Measurements from ENCODE around the gene KAT2B. TPM values are rescaled to one million over a fixed set of nuclear protein-coding genes. Genes with fewer than 3 reads are reported as not detected.

Gene KAT2B
- total and polyA plus RNA-seq, 2 of the 13 experiments (the other 11 are each of a cell fraction or from before 2014, with no cell fraction given): 0.97 to 1.7 TPM

DNA sequence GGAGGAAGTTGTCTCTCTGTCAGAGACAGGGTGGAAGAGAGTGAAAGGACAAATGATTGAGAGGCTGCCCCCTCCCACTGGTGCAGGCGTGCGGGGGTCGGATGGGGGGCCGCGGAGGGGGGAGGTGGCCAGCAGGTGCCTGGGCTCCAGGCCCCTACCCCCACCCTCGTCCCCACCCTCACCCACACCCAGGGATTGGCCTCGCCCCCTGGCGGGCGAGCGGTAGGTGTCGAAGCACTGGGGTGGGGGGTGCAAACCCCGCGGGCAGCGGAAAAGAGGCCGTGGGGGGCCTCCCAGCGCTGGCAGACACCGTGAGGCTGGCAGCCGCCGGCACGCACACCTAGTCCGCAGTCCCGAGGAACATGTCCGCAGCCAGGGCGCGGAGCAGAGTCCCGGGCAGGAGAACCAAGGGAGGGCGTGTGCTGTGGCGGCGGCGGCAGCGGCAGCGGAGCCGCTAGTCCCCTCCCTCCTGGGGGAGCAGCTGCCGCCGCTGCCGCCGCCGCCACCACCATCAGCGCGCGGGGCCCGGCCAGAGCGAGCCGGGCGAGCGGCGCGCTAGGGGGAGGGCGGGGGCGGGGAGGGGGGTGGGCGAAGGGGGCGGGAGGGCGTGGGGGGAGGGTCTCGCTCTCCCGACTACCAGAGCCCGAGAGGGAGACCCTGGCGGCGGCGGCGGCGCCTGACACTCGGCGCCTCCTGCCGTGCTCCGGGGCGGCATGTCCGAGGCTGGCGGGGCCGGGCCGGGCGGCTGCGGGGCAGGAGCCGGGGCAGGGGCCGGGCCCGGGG, at the start of gene KAT2B (continued):
- TF ChIP-seq ZFP36 (IDR thresholded peaks at IDR 0.05; ENCODE audit: borderline replicate concordance, low read depth, low read length, partially characterized antibody) (no peak), HOXA3 (CRISPR knock-in tag; IDR thresholded peaks at IDR 0.05) (0 out of 2 replicates have a peak, but pooled peaks have one; percentile 46), SAP130 (CRISPR knock-in tag; IDR thresholded peaks at IDR 0.05; ENCODE audit: low read depth) (peak; percentile 72), ZNF496 (CRISPR knock-in tag; IDR thresholded peaks at IDR 0.05; ENCODE audit: insufficient replicate concordance) (no peak), TARDBP (CRISPR knock-in tag; IDR thresholded peaks at IDR 0.05) (no peak), MYC (CRISPR knock-in tag; IDR thresholded peaks at IDR 0.05; ENCODE audit: borderline replicate concordance) (peak; percentile 19; the same call in 1 of the 2 replicates), PHF8 (CRISPR knock-in tag; IDR thresholded peaks at IDR 0.05) (peak; percentile 67), ZNF274 (CRISPR knock-in tag; IDR thresholded peaks at IDR 0.05) (no peak), RARA (CRISPR knock-in tag; IDR thresholded peaks at IDR 0.05) (no peak), TBX2 (CRISPR knock-in tag; IDR thresholded peaks at IDR 0.05; ENCODE audit: borderline replicate concordance) (peak; percentile 65; the same call in 1 of the 2 replicates), SMAD1 (CRISPR knock-in tag; IDR thresholded peaks at IDR 0.05; ENCODE audit: borderline replicate concordance, low read depth) (no peak)
- TF ChIP-seq, protein P1, sequence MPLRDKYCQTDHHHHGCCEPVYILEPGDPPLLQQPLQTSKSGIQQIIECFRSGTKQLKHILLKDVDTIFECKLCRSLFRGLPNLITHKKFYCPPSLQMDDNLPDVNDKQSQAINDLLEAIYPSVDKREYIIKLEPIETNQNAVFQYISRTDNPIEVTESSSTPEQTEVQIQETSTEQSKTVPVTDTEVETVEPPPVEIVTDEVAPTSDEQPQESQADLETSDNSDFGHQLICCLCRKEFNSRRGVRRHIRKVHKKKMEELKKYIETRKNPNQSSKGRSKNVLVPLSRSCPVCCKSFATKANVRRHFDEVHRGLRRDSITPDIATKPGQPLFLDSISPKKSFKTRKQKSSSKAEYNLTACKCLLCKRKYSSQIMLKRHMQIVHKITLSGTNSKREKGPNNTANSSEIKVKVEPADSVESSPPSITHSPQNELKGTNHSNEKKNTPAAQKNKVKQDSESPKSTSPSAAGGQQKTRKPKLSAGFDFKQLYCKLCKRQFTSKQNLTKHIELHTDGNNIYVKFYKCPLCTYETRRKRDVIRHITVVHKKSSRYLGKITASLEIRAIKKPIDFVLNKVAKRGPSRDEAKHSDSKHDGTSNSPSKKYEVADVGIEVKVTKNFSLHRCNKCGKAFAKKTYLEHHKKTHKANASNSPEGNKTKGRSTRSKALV (CRISPR knock-in tag; IDR thresholded peaks at IDR 0.05): no peak
